Neuronal stem cell (in vitro differentiated cells): ENCODE results near the gene LRRK2.

Source experiments
- DNase-seq: peaks from one replicate; pipeline ENCODE4 v3.0.0-alpha.2; 2013; ENCODE audit warnings: low spot score
- H2AFZ ChIP-seq: one replicate; pipeline ENCODE4 v1.6.1; 2013; ENCODE audit warnings: mild to moderate bottlenecking, low read length, inconsistent platforms
- H2AK5ac ChIP-seq: 2 replicates; pipeline ENCODE4 v1.6.1; 2013; ENCODE audit warnings: low read depth, mild to moderate bottlenecking, inconsistent platforms, low read length, moderate library complexity, mixed read lengths
- H2BK120ac ChIP-seq: 2 replicates; pipeline ENCODE4 v1.6.1; 2013; ENCODE audit warnings: low read depth, mild to moderate bottlenecking, inconsistent platforms, low read length, moderate library complexity, mixed read lengths
- H2BK12ac ChIP-seq: one replicate; pipeline ENCODE4 v1.6.1; 2013; ENCODE audit warnings: low read length, inconsistent platforms
- H2BK15ac ChIP-seq: 2 replicates; pipeline ENCODE4 v1.6.1; 2013; ENCODE audit warnings: mild to moderate bottlenecking, low read length, inconsistent platforms, mixed read lengths
- H2BK5ac ChIP-seq: one replicate; pipeline ENCODE4 v1.6.1; 2013; ENCODE audit warnings: inconsistent platforms, mild to moderate bottlenecking, low read length, moderate library complexity
- H3K14ac ChIP-seq: one replicate; pipeline ENCODE4 v1.6.1; 2013; ENCODE audit warnings: low read length, inconsistent platforms
- H3K18ac ChIP-seq: 2 replicates; pipeline ENCODE4 v1.6.1; 2013; ENCODE audit warnings: low read length, inconsistent platforms
- H3K23ac ChIP-seq: 2 replicates; pipeline ENCODE4 v1.6.1; 2013; ENCODE audit warnings: low read depth, mild to moderate bottlenecking, mixed read lengths, low read length, inconsistent platforms; ENCODE audit not compliant: poor library complexity
- H3K27ac ChIP-seq: replicated peaks from 3 replicates; pipeline ENCODE4 v1.5.1; 2013; ENCODE audit warnings: low read length, inconsistent platforms
- H3K27me3 ChIP-seq, 3 experiments: 2 replicates each; pipeline ENCODE4 v1.6.1; 2013; ENCODE audit warnings: low read length in 3 of 3, mild to moderate bottlenecking in 2 of 3, inconsistent platforms in 1 of 3, low read depth in 1 of 3, mixed read lengths in 1 of 3, moderate library complexity in 1 of 3; ENCODE audit not compliant: control insufficient read depth in 3 of 3, insufficient read depth in 3 of 3
- H3K36me3 ChIP-seq, 2 donors: replicated peaks in 1 of 2; 2 replicates each; pipeline ENCODE4 v1.6.1; 2013; ENCODE audit warnings: low read length in 2 of 2; ENCODE audit not compliant: control insufficient read depth in 2 of 2, insufficient read depth in 2 of 2
- H3K4ac ChIP-seq: 2 replicates; pipeline ENCODE4 v1.6.1; 2013; ENCODE audit warnings: inconsistent platforms, mild to moderate bottlenecking, low read length, moderate library complexity
- H3K4me1 ChIP-seq, 2 donors: 1 replicate in 1 of 2; 2 replicates in 1 of 2; pipeline ENCODE4 v1.6.1; 2013; ENCODE audit warnings: low read length in 2 of 2, low read depth in 1 of 2; ENCODE audit not compliant: control insufficient read depth in 2 of 2, insufficient read depth in 1 of 2
- H3K4me2 ChIP-seq: one replicate; pipeline ENCODE4 v1.6.1; 2013; ENCODE audit warnings: mild to moderate bottlenecking, low read length, inconsistent platforms; ENCODE audit not compliant: insufficient read depth, poor library complexity, severe bottlenecking
- H3K4me3 ChIP-seq, 2 donors: 2 replicates each; pipeline ENCODE4 v1.5.1; 2013; ENCODE audit warnings: low read length in 2 of 2, mild to moderate bottlenecking in 2 of 2, inconsistent platforms in 1 of 2, moderate library complexity in 1 of 2
- H3K79me1 ChIP-seq: one replicate; pipeline ENCODE4 v1.6.1; 2013; ENCODE audit warnings: low read depth, mild to moderate bottlenecking, inconsistent platforms, low read length, moderate library complexity
- H3K9ac ChIP-seq: one replicate; pipeline ENCODE4 v1.6.1; 2013; ENCODE audit warnings: mild to moderate bottlenecking, low read depth, low read length, inconsistent platforms; ENCODE audit not compliant: poor library complexity
- H3K9me3 ChIP-seq, 2 donors: replicated peaks in 1 of 2; 2 replicates each; pipeline versions ENCODE3 to v1.6.1; 2013; ENCODE audit warnings: low read length in 2 of 2, mild to moderate bottlenecking in 2 of 2, inconsistent platforms in 1 of 2, low read depth in 1 of 2, mixed read lengths in 1 of 2, moderate library complexity in 1 of 2; ENCODE audit not compliant: control insufficient read depth in 2 of 2, insufficient read depth in 1 of 2
- H4K8ac ChIP-seq: one replicate; pipeline ENCODE4 v1.6.1; 2013; ENCODE audit warnings: low read depth, mild to moderate bottlenecking, inconsistent platforms, low read length, moderate library complexity
- H4K91ac ChIP-seq: one replicate; pipeline ENCODE4 v1.6.1; 2013; ENCODE audit warnings: low read length, low read depth, mild to moderate bottlenecking, inconsistent platforms; ENCODE audit not compliant: poor library complexity
- WGBS, 2 donors: extraction: QIAGEN DNeasy Blood & Tissue Kit; methylation state at CpG; one replicate each; pipeline ENCODE4 v1.1.7; 2013; ENCODE audit warnings: missing lambda C conversion rate in 2 of 2, mixed read lengths in 1 of 2; ENCODE audit not compliant: insufficient read length in 2 of 2, insufficient replicate concordance in 1 of 2; ENCODE audit errors: extremely low coverage in 2 of 2; 5-methylcytosine and 5-hydroxymethylcytosine counted together

Gene LRRK2

GRCh38 chr12:40335991-40336390 is 111.2 kb downstream of the LRRK2 start:
- Histone ChIP-seq H2BK15ac (no peak overlapping the region), H3K4me2 (no peak overlapping the region), H3K4ac (no peak overlapping the region), H3K4me3 (no peak overlapping the region), H3K9me3 (peaks cover 0 to 2% of the 10 kb centered on the region in 2 donors), H4K8ac (no peak overlapping the region), H3K14ac (no peak overlapping the region), H2BK120ac (no peak overlapping the region), H3K27ac (no peak overlapping the region), H3K79me1 (no peaks in the 10 kb centered on the region), H3K36me3 (no peaks in the 10 kb centered on the region), H3K23ac (no peak overlapping the region), H3K18ac (no peak overlapping the region), H2BK12ac (no peak overlapping the region), H4K91ac (no peak overlapping the region), H3K27me3 (no peaks in the 10 kb centered on the region), H2AK5ac (no peak overlapping the region), H2AFZ (no peak overlapping the region), H3K9ac (no peak overlapping the region), H2BK5ac (no peak overlapping the region), H3K4me1 (no peaks in the 10 kb centered on the region)
- WGBS, 2 donors = no CpG with 5 or more reads among the region's 2 CpGs
- DNase-seq = no peak

DNA sequence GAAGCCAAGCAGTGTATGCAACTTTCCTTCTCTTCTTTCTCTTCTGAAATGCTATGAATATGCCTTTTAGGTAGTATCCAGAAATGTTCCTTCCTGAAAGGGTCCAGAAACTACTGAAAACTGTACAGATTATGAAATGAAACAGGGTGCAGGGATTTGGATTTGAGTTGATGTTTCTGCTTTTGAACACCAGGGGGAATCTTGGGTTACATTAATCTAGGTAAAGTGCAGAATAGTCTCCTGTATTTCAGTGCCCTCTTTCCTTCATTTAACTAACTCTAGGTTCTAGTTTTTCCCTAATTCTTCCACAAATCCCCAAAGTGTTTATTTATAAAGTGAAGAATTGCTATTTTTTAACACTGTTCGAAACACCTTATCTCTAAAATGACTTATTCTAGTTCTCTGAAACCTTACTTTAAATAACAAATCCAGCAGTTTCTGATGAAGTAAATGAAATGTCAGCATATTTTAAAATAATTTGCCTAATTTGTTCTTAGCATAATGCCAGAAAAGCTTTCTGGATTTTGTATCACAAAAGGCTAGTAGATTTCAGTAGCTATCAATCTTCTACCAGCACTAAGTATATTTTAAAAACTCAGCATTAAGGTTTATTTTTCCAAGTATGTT is 111.9 kb downstream of the LRRK2 start:
- Histone ChIP-seq H4K8ac (no peak overlapping the region), H3K27me3 (no peaks in the 10 kb centered on the region), H4K91ac (no peak overlapping the region), H3K27ac (no peak overlapping the region), H2BK12ac (no peak overlapping the region), H2BK5ac (no peak overlapping the region), H2BK15ac (no peak overlapping the region), H3K23ac (no peak overlapping the region), H3K14ac (no peak overlapping the region), H3K36me3 (no peaks in the 10 kb centered on the region), H3K4ac (no peak overlapping the region), H3K9ac (no peak overlapping the region), H3K4me2 (no peak overlapping the region), H2AK5ac (no peak overlapping the region), H3K18ac (no peak overlapping the region), H3K9me3 (no peaks in the 10 kb centered on the region), H3K79me1 (no peaks in the 10 kb centered on the region), H3K4me3 (no peak overlapping the region), H3K4me1 (no peaks in the 10 kb centered on the region), H2AFZ (no peak overlapping the region), H2BK120ac (no peak overlapping the region)
- DNase-seq = no peak
- no CpG with 5 or more reads among the region's 1 CpG for WGBS, 2 donors

- no peak overlapping the region for H4K91ac ChIP-seq
- no peak overlapping the region for H2AFZ ChIP-seq
- H3K18ac ChIP-seq = no peak overlapping the region
- DNase-seq = no peak
- H3K9ac ChIP-seq = no peak overlapping the region
- no peak overlapping the region for H3K4me2 ChIP-seq
- no peak overlapping the region for H3K23ac ChIP-seq
- no peak overlapping the region for H3K4ac ChIP-seq
- H4K8ac ChIP-seq = no peak overlapping the region
- H2AK5ac ChIP-seq = no peak overlapping the region
- H2BK120ac ChIP-seq = no peak overlapping the region
- no peaks in the 10 kb centered on the region for H3K36me3 ChIP-seq
- H3K4me3 ChIP-seq = no peak overlapping the region
- WGBS, 2 donors = no CpG with 5 or more reads among the region's 1 CpG
- no peaks in the 10 kb centered on the region for H3K79me1 ChIP-seq
- no peaks in the 10 kb centered on the region for H3K4me1 ChIP-seq
- H3K9me3 ChIP-seq = no peaks in the 10 kb centered on the region
- no peak overlapping the region for H2BK5ac ChIP-seq
- H3K27me3 ChIP-seq = no peaks in the 10 kb centered on the region
- no peak overlapping the region for H3K27ac ChIP-seq
- no peak overlapping the region for H2BK12ac ChIP-seq
- no peak overlapping the region for H2BK15ac ChIP-seq
- H3K14ac ChIP-seq = no peak overlapping the region
Measured at GRCh38 chr12:40338071-40338470, 113.3 kb downstream of the LRRK2 start.

DNA sequence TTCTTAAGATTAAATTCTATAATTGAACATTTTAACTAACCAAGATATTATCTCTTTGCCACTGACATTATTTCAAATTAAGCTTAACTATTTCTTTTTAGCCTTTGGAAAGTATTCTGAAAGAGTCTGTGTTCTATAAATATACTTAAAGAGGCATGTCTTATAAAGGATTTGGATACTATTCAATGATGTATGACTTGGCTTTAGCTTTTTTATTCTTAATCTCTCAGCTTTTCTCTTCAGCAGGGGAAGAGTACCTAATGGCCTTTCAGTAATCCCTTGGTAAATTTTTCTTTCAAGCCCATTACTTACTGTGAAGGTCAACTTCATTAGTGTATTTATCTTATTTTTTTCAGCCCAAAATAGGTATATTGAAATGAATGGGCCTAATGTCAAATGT is 113.8 kb downstream of the LRRK2 start:
- H3K79me1 ChIP-seq = no peaks in the 10 kb centered on the region
- no peak overlapping the region for H3K4me3 ChIP-seq
- H3K14ac ChIP-seq = no peak overlapping the region
- no peak overlapping the region for H4K8ac ChIP-seq
- H3K4me1 ChIP-seq = no peaks in the 10 kb centered on the region
- no peak overlapping the region for H4K91ac ChIP-seq
- H2BK120ac ChIP-seq = no peak overlapping the region
- H2AK5ac ChIP-seq = no peak overlapping the region
- H3K4me2 ChIP-seq = no peak overlapping the region
- no peaks in the 10 kb centered on the region for H3K36me3 ChIP-seq
- no peak overlapping the region for H3K27ac ChIP-seq
- no peak for DNase-seq
- H2BK12ac ChIP-seq = no peak overlapping the region
- H3K9me3 ChIP-seq = no peaks in the 10 kb centered on the region
- no peak overlapping the region for H3K18ac ChIP-seq
- H2BK15ac ChIP-seq = no peak overlapping the region
- no peak overlapping the region for H2AFZ ChIP-seq
- no peak overlapping the region for H3K4ac ChIP-seq
- no peak overlapping the region for H2BK5ac ChIP-seq
- H3K23ac ChIP-seq = no peak overlapping the region
- no peaks in the 10 kb centered on the region for H3K27me3 ChIP-seq
- H3K9ac ChIP-seq = no peak overlapping the region
